PFSK-1 (cell line): Measurements from ENCODE around the gene LSMEM2.

Experiments used
- FOXP2 ChIP-seq: optimal IDR thresholded peaks from 2 replicates; pipeline ENCODE3; 2011; ENCODE audit warnings: borderline replicate concordance, control low read depth, inconsistent platforms; ENCODE audit not compliant: insufficient read depth; ENCODE audit errors: extremely low read length, extremely low read depth
- POLR2AphosphoS5 ChIP-seq: IDR thresholded peaks from 2 replicates; pipeline ENCODE4 v1.6.1; 2012; ENCODE audit warnings: low read depth, mild to moderate bottlenecking, control low read depth, low read length, moderate library complexity
- REST ChIP-seq, 2 experiments: IDR thresholded peaks; 2 replicates each; pipeline versions ENCODE4 v1.6.1 to v1.8.0; 2011 to 2012; ENCODE audit warnings: low read depth in 2 of 2, low read length in 2 of 2, control low read depth in 1 of 2, inconsistent platforms in 1 of 2, mild to moderate bottlenecking in 1 of 2, moderate library complexity in 1 of 2; ENCODE audit not compliant: insufficient read depth in 1 of 2
- SIN3A ChIP-seq: IDR thresholded peaks from 2 replicates; pipeline ENCODE4 v1.6.1; 2012; ENCODE audit warnings: mild to moderate bottlenecking, low read length, moderate library complexity, borderline replicate concordance; ENCODE audit not compliant: insufficient read depth
- TAF1 ChIP-seq: IDR thresholded peaks from 2 replicates; pipeline ENCODE4 v1.6.1; 2012; ENCODE audit warnings: low read length, control low read depth, borderline replicate concordance; ENCODE audit not compliant: insufficient read depth

Gene LSMEM2

GRCh38 chr3:50249457-50249856, 29.4 kb upstream of the LSMEM2 start:
- TF ChIP-seq TAF1 (no peak), FOXP2 (no peak), REST (IDR thresholded peaks at IDR 0.05; ENCODE audit: insufficient read depth in 1 of 2, low read depth in 2 of 2, low read length in 2 of 2) (no peak), SIN3A (no peak), POLR2AphosphoS5 (no peak)

- no peak for TF ChIP-seq TAF1
- no peak for TF ChIP-seq REST (IDR thresholded peaks at IDR 0.05; ENCODE audit: insufficient read depth in 1 of 2, low read depth in 2 of 2, low read length in 2 of 2)
- TF ChIP-seq FOXP2, result no peak
- no peak for TF ChIP-seq POLR2AphosphoS5
Measured at GRCh38 chr3:50250514-50250913, 28.4 kb upstream of the LSMEM2 start.

- TF ChIP-seq TAF1 (no peak), SIN3A (no peak), POLR2AphosphoS5 (no peak), REST (IDR thresholded peaks at IDR 0.05; ENCODE audit: insufficient read depth in 1 of 2, low read depth in 2 of 2, low read length in 2 of 2) (no peak), FOXP2 (no peak)
Measured at GRCh38 chr3:50251220-50251619, 27.7 kb upstream of the LSMEM2 start.

- TF ChIP-seq FOXP2 (no peak), REST (IDR thresholded peaks at IDR 0.05; ENCODE audit: insufficient read depth in 1 of 2, low read depth in 2 of 2, low read length in 2 of 2) (no peak), TAF1 (no peak), POLR2AphosphoS5 (no peak), SIN3A (no peak)
Measured at GRCh38 chr3:50254577-50255250, 24.2 kb upstream of the LSMEM2 start.

GRCh38 chr3:50255251-50255615, 23.7 kb upstream of the LSMEM2 start:
- TF ChIP-seq TAF1 (no peak), REST (IDR thresholded peaks at IDR 0.05; ENCODE audit: insufficient read depth in 1 of 2, low read depth in 2 of 2, low read length in 2 of 2) (no peak), POLR2AphosphoS5 (no peak), FOXP2 (no peak), SIN3A (no peak)
